Esophagus muscularis mucosa (tissue), 4 donors: ENCODE data around the gene SLC12A6.

Source experiments
- EP300 ChIP-seq: sonication (generic); formaldehyde crosslinking; IDR thresholded peaks from one replicate; pipeline ENCODE4 v1.6.1; 2017; ENCODE audit warnings: antibody characterized with exemption
- POLR2A ChIP-seq: fragments of 450-650 bp; IDR thresholded peaks from one replicate; pipeline ENCODE4 v1.6.1; 2017; ENCODE audit warnings: antibody characterized with exemption, moderate library complexity, mild to moderate bottlenecking, low read depth
- POLR2AphosphoS5 ChIP-seq, 2 donors: sonication (generic); formaldehyde crosslinking; IDR thresholded peaks; one replicate each; pipeline ENCODE4 v1.6.1; 2017; ENCODE audit warnings: antibody characterized with exemption in 2 of 2
- TF ChIP-seq, protein P1 (sequence below), 3 experiments: fragments of 200-600 bp in 2 of 3; fragments of 450-650 bp in 1 of 3; sonication (generic) in 2 of 3; IDR thresholded peaks; one replicate each; pipeline ENCODE4 v1.5.1; 2017 to 2019; ENCODE audit warnings: antibody characterized with exemption in 3 of 3, mild to moderate bottlenecking in 2 of 3, moderate library complexity in 1 of 3

DNA sequence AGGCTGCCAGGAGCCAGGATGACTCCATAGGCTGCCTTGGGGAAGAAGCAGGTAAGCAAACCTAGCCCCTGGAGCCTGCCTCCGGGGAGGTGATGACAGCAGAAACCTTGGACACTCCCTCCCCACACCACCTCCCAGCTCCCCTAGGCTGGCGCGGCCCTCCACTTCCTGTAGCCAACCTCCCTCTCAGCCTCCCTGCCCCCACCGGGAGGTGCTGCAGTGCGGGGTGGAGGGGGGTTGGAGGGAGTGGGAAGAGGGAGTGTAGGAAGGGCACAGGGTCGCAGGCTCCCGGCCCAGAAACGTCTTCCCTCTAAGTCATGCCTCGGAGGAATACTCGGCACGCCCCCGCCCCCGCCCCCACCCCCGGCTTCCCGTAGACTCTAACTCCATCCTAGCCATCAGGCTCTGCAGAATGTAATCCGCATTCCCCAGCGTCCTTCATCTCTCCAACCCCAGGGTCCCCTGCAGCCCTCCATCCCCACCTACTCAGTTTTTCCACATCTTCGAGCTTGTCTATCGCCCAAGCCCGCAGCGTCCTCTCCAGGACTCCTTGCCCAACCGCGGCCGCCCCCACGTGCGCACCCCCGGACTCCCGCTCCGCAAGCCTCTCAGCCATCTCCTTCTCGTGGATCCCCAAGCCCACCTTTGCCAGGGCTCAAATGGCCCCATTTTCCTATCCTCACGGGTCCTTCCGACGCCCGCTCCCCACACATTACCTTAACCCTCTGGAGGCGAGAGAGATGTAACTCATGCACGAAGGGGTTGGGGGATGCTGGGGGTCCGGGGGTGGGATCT lies 28.9 kb upstream of the SLC12A6 start:
- TF ChIP-seq, protein P1, sequence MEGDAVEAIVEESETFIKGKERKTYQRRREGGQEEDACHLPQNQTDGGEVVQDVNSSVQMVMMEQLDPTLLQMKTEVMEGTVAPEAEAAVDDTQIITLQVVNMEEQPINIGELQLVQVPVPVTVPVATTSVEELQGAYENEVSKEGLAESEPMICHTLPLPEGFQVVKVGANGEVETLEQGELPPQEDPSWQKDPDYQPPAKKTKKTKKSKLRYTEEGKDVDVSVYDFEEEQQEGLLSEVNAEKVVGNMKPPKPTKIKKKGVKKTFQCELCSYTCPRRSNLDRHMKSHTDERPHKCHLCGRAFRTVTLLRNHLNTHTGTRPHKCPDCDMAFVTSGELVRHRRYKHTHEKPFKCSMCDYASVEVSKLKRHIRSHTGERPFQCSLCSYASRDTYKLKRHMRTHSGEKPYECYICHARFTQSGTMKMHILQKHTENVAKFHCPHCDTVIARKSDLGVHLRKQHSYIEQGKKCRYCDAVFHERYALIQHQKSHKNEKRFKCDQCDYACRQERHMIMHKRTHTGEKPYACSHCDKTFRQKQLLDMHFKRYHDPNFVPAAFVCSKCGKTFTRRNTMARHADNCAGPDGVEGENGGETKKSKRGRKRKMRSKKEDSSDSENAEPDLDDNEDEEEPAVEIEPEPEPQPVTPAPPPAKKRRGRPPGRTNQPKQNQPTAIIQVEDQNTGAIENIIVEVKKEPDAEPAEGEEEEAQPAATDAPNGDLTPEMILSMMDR (IDR thresholded peaks at IDR 0.05): no peak
- TF ChIP-seq POLR2A: no peak
- TF ChIP-seq EP300: no peak
- TF ChIP-seq POLR2AphosphoS5 (IDR thresholded peaks at IDR 0.05): peak in 1 of 2 donors; percentile 20
